GM12892 (cell line): Measurements from ENCODE around the gene FBXL13.
"Not testable (repeated sequence)": the region's sequence is repeated elsewhere in the genome, so short reads cannot be mapped to it uniquely, and the experiment has no call there.

ENCODE experiments used
- DNase-seq: peaks from one replicate; pipeline ENCODE4 v3.0.0; 2011; ENCODE audit not compliant: insufficient read length
- FAIRE-seq: peaks from 2 replicates; lab custom pipeline; 2011; peaks lifted over from hg19 to GRCh38; lab: Jason Lieb, UNC
- POLR2A ChIP-seq: IDR thresholded peaks from 2 replicates; pipeline ENCODE4 v1.6.1; 2011; ENCODE audit warnings: low read depth, low read length, control low read depth
- POLR2AphosphoS5 ChIP-seq: IDR thresholded peaks from 2 replicates; pipeline ENCODE4 v1.6.1; 2011; ENCODE audit warnings: low read depth, low read length, control low read depth
- TAF1 ChIP-seq: IDR thresholded peaks from 2 replicates; pipeline ENCODE4 v1.6.1; 2011; ENCODE audit warnings: low read depth, mild to moderate bottlenecking, control low read depth, low read length, borderline replicate concordance

Gene FBXL13

DNA sequence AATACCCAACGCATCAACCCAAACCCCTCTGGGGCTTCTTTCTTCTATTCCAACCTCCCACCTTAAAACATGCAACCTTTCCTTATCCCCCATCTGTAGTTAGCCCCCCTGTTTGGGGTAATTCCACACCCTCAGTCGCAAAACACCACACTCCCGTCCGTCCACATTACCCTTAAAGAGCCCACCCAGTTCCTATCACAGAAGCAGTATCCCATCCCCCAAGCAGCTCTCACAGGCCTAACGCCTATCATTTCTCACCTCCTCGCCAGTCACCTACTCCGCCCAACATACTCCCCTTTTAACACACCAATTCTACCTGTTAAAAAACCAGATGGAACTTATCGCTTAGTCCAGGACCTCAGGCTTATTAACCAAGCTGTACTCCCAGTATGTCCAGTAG lies 98.1 kb downstream of the FBXL13 start:
- FAIRE-seq (no peak), DNase-seq (no peak)

DNA sequence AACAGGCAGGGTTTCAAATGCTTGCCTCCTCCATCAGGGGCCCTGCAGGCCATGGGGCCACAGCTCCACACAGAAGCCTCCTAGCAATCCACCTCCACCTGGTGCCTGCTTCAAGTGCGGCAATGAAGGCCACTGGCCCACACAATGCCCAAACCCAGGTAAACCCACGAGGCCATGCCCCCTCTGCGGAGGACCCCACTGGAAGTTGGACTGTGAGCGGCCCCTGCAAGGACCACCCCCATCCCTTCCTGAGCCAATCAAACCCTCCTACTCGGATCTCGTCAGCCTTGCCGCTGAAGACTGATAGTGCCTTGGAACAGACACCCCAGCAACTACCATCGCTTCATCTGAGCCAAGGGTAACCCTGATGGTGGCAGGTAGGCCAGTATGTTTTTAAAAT lies 98.7 kb downstream of the FBXL13 start:
- no peak for DNase-seq
- FAIRE-seq, result no peak
- TF ChIP-seq POLR2AphosphoS5, result no peak

More for the DNA sequence above, 98.1 kb downstream of the FBXL13 start:
- TF ChIP-seq POLR2AphosphoS5 (no peak), TAF1 (no peak), POLR2A (no peak)

DNA sequence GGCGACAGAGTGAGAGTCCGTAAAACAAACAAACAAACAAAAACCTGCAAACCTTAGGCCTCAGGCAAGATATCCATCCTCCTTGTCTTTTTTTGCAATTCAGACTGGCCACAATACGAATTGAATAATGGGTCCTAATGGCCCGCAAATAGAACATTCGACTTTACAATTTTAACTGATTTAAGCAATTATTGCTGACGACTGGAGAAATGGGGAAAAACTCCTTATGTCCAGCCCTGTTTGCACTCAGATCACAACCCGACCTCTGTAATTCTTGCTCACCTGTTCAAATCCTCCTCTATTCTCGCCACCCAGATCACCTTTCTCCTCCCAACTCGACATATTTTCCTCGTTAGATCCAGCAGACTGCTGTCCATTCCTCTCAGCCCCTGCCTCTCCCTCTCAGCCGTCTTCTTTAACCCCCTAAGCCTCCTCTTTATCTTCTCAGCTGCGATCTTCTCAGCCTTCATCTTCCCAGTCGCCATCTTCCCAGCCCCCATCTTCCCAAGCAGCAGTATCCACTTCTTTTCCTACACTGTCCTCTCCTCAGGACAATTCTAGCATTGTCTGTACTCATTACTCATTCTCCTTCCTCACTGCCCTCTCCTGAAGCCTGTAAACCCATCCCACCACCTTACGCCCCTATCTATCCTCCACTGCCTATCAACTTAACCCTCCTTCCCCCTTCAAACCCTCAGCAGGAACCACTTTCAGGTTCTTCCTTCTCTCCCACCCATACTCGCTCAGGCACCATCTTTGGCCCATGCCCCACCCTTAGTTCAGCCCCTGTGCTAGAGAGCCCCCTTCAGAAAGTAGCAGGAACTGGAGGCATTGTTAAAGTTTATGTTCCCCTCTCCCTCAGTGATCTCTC lies 100.0 kb downstream of the FBXL13 start:
- TF ChIP-seq TAF1 (no peak), POLR2A (no peak), POLR2AphosphoS5 (no peak)
- DNase-seq, result no peak
- no peak for FAIRE-seq

GRCh38 chr7:102973096-102973802 lies 101.3 kb downstream of the FBXL13 start:
- TF ChIP-seq POLR2A (no peak), POLR2AphosphoS5 (no peak)
- DNase-seq (no peak), FAIRE-seq (no peak)

GRCh38 chr7:102967798-102968197 lies 106.8 kb downstream of the FBXL13 start:
- TF ChIP-seq POLR2A (no peak), POLR2AphosphoS5 (no peak), TAF1 (no peak)
- DNase-seq, result no peak
- no peak for FAIRE-seq

- FAIRE-seq, result no peak
- TF ChIP-seq TAF1 (no peak), POLR2AphosphoS5 (no peak), POLR2A (no peak)
- DNase-seq, result no peak
Measured at GRCh38 chr7:102966465-102966864, 108.1 kb downstream of the FBXL13 start.

DNA sequence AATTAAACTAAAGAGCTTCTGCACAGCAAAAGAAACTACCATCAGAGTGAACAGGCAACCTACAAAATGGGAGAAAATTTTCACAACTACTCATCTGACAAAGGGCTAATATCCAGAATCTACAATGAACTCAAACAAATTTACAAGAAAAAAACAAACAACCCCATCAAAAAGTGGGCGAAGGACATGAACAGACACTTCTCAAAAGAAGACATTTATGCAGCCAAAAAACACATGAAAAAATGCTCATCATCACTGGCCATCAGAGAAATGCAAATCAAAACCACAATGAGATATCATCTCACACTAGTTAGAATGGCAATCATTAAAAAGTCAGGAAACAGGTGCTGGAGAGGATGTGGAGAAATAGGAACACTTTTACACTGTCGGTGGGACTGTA lies 112.6 kb downstream of the FBXL13 start:
- not testable (repeated sequence) for FAIRE-seq, DNase-seq

DNA sequence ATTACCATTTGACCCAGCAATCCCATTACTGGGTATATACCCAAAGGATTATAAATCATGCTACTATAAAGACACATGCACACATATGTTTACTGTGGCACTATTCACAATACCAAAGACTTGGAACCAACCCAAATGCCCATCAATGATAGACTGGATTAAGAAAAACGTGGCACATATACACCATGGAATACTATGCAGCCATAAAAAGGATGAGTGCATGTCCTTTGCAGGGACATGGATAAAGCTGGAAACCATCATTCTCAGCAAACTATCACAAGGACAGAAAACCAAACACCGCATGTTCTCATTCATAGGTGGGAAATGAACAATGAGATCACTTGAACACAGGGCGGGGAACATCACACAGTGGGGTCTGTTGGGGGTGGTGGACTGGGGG lies 116.6 kb downstream of the FBXL13 start:
- not testable (repeated sequence) for DNase-seq, FAIRE-seq

- FAIRE-seq, DNase-seq: not testable (repeated sequence)
Measured at GRCh38 chr7:102954359-102954758, 120.2 kb downstream of the FBXL13 start.

- TF ChIP-seq TAF1 (no peak), POLR2A (no peak), POLR2AphosphoS5 (no peak)
- FAIRE-seq, result no peak
- DNase-seq, result no peak
Measured at GRCh38 chr7:102953406-102953805, 121.2 kb downstream of the FBXL13 start.

GRCh38 chr7:102951839-102952238 lies 122.8 kb downstream of the FBXL13 start:
- no peak for FAIRE-seq
- no peak for DNase-seq
- no peak for TF ChIP-seq POLR2A
- TF ChIP-seq TAF1, result no peak
- TF ChIP-seq POLR2AphosphoS5, result no peak

DNA sequence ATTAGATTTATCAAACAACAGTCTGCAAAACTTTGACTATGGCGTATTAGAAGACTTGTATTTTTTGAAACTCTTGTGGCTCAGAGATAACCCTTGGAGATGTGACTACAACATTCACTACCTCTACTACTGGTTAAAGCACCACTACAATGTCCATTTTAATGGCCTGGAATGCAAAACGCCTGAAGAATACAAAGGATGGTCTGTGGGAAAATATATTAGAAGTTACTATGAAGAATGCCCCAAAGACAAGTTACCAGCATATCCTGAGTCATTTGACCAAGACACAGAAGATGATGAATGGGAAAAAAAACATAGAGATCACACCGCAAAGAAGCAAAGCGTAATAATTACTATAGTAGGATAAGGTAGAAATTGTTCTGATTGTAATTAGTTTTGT lies 130.4 kb downstream of the FBXL13 start:
- DNase-seq (no peak), FAIRE-seq (no peak)
- TF ChIP-seq POLR2AphosphoS5 (no peak), TAF1 (no peak), POLR2A (no peak)
